Cerebellar nuclear complex (tissue), 1 donor: Measurements from ENCODE around the gene KLF7.

Experiments used
- DNase-seq, 2 experiments: peaks; one replicate each; lab custom pipeline; 2025; lab: John Stamatoyannopoulos, UW

The KLF7 gene

DNA sequence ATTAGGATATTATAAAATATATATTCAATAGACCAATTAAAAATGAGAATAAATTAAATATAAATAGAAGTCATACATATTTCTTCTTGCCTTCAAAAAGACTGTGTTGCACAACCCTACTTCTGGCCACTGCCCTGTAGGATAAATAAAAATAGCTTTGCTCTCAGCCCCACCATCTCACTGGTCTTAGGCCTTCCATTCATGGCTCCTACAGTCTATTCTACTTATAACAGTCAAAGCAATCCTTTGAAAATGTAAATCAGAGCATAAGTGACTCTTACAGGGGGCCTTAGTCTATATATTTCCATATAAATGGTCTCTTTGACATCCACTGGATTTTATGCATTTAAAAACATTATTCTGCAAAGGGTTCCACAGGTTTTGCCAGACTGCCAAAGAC, 72.9 kb downstream of the KLF7 start:
- no peak for DNase-seq

DNA sequence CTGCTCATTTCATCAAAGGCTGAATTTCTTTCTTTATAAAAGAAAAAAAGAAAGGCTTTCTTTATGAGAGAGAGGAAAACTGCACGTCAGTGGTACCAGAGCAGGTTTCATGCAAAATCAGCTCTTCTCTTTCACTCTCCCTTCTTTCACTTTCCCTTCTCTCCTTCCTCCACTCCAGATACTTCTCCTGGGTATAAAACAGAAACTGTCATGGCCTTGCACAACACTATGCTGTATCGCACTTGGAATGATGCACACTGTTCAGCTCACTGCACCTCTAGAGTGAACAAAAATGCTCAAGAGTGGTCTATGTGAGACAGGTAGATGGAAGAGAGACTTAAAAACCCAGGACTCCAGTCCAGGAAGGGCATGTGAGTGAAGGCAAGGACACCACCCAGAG, 73.8 kb downstream of the KLF7 start:
- no peak for DNase-seq

DNA sequence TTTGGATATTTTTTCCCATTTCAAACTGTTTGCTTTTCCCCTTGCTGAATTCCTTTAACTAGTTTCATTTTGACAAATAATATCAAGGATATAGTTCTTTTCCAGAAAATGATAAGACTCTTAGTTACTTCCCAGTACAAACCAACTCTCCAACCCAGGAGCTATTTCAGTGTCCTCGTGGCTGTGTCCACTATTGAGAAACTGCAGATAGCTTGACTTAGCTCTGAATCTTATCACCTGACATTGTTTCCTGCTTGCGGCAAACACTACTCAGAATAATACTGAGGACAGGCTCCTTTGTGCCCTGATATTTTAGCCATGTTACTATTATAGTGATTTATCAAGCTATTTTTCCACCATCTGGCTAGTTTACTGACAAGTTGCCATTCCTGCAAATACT, 74.6 kb downstream of the KLF7 start:
- DNase-seq = no peak

DNA sequence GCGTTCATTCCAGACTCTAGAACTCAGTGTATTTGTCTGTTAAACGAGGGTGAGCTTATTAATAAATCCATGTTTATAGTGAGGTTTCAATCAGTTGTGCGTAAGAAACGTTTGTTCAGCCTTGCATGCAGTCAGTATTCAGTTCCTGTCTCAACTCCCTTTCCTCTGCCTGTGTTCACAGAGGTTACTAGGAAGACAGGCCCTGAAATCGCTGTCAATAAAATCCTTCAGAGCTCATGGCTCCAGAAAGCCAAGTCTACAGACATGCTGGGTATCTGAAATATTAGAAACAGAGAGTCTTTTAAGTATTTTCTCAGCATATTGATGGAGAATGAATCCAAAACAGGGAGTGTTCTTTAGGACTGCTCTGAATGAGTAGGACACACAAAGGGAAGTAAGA, 75.4 kb downstream of the KLF7 start:
- no peak for DNase-seq

DNA sequence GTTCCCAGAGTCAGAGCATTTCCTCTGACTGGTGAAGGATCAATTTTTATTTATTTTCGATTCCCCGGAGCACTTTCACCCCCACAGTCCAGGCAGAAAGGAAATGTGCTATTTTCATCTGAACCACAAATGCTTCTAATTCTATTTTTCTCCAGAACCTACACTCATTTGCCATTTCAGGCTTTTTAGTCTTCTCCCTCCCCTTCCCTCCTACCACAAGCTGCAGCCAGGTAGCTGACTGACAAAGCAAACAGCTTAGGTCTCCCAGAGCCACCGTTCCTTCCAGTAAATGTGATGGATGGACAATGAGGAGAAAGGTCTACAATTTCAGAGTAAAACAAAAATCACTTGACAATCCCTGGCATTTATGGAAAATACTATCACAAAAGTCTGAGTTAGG, 76.9 kb downstream of the KLF7 start:
- DNase-seq = no peak

DNA sequence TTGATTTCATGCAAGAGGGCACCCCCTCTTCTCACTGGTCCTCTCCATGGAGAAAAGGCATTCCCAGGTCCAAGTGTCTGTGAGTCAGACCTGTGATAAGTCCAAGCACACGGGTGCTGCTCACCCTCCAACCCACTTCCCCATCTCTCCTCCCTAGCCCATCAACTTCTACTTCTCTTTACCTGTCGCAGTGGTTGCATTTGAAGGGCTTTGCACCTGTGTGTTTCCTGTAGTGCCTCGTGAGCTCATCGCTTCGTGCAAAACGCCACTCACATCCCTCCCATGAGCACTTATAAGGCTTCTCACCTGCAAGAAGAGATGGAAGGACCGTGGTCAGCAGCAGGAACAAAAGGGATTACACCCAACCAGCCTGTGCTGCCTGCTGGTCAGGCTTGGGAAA, 77.5 kb downstream of the KLF7 start:
- no peak for DNase-seq

DNA sequence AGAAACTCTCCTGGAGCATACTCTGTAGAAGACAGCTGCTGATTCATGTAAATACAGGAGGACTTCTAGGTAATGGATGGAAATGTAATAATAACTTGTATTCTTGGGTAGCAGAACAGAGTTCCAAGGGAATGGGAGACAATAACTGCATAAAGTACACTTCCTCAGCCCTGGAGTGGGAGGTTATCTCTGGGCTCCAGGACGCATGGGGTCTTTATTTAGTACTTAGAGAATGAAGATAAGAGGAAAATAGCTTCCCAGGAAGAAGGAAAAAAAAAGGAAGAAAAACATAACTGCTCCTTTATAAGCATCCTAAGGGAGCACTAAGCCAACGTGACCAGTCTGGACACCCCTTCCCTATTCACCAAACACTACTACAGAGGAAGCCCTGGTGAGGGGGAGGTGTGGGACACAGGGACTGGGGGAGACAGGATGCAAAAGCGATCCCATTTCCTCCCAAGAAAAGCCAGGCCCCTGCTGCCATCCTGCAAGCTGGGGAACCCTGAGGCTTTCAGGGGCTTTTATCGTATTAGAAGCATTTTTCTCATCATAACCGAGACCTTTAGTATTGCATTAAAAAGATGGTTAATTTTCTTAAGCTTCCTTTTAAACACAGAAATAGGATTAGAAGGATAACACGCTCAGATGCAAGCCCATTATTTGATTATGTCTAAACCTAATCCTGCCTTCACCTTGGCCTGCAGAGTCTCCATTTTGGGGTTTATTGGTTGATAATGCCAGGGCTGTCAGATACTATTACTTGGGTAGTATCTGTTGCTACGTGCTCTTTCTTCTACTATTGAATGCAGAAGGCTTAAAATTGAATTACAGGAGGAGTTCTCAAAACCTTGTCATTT, 78.5 kb downstream of the KLF7 start:
- no peak for DNase-seq

DNA sequence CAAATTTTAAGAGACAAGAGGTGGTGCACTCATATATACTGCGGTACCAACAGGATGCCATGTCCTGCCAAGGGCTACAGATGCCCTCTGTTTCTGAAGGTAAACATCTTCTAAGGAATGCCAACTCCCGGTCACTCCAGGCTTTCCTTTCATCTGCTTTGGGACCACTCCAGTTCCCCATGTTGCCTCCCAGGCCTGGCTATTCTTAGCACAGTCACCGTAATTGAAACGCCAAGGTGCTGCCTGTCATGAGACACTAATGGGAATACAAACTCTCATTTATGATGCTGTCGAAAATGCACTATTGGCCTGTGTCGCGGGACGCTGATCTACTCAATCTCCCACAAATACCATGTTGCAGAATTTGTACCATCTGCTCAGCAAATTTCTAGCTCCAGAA, 79.6 kb downstream of the KLF7 start:
- DNase-seq = peak; percentile 52 to 78

DNA sequence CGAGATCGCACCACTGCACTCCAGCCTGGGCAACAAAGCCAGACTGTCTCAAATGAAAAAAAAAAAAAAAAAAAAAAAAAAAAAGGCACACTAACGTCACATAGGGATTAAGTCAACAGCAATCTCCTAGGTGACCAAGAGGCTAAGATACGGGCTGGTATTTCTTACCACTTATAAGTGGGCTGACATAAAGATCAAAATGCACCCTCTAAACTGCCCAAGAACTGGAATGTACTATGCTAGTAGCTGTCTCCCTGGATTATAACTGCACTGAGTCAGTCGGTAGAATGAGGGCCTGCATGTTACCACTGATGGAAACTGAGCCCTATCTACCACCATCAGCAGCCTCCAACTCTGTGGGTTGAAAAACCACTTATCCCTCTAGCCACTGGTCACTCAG, 80.6 kb downstream of the KLF7 start:
- DNase-seq = no peak

DNA sequence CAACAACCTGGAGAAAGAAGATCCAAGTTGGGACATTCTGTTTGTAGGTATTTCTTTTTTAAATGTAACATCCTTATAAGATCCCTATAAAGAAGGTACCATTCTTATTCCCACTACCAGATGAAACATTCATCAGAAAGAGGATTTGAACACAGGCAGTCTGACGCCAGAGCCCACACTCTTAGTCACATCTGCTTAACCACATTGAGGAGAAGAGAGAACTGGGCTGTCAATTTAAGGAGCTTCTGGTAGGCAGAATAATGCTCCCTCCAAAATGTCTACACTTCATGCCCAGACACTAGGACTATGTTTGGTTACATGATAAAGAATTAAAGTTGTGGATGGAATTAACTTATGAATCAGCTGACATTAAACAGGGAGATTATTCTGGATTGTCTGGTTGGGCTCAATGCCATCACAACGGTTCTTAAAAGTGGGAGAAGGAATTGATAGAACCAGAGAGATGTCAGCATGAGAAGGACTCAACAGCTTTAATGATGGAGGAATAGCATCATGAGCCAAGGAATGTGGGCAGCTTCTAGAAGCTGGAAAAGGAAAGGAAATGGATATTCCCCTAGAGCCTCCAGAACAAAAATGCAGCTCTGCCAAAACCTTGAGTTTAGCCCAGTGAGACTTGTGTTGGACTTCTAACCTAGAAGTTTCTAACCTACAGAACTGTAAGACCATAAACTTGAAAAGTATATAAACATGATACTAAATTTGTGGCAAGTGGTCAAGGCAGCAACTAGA, 82.2 kb downstream of the KLF7 start:
- DNase-seq = no peak

DNA sequence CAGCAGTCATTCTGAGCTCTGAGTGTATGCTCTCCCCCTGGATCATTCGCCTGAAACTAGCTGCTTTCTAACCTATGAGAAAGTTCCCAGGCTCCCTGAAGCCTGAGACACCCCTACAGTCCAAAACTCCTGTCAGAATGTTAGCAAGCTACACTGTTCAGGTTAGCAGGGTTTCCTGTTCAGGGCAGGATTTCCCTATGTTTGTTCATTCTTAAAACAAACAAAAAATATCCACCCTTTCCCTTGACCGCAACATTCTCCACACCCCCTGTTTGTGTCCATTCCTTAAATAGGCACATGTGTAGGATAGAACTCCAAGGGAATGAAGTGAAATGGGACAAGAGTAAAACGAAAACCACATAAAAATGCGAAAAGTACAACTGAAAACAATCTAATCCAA, 83.1 kb downstream of the KLF7 start:
- DNase-seq = no peak

DNA sequence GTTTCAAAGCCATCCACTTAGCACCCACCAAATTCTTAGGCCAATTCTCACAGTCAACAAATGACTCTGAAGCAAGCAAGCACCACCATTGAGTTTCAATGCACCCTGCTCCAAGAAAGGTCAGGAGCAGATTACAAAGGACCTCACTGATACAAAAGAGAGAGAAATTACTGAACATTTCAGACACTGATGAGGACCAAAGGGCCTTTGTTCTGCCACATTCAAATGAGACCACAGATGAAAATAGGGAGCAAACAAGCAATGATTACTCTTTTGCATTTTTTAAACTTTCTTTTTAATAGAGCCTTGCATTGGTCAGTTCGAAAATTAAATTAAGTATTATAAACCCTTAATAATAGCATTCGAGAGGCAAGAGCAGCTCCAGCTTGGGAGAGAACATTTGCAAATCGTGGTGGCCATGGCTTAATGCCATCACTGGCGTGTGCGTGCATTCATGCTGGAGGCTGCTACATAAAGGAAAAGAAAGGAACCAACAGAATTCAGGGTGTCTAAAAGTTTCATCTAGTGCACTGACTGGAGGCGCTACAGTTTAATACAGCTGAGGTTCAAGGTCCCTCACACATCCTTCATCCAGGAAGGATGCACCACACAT, 87.5 kb downstream of the KLF7 start:
- DNase-seq = no peak

DNA sequence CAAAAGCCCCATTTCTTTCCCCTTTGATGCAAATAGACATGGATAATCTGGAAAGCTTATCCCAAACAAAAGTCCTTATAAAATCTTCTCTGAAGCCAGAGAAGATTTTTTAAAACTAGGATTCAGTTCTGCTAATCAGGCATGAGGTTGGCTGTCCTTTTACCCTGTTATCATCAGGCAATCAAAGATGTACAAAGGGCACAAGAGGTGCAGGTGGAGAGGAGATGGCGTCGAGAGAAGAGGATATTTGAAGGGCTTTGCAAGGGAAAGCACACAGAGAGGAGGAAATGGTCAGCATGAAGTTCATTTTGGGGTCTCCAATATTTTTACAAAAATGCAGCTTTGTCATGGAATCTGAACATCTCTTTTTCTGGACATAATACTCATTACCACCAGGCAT, 88.5 kb downstream of the KLF7 start:
- DNase-seq = no peak

DNA sequence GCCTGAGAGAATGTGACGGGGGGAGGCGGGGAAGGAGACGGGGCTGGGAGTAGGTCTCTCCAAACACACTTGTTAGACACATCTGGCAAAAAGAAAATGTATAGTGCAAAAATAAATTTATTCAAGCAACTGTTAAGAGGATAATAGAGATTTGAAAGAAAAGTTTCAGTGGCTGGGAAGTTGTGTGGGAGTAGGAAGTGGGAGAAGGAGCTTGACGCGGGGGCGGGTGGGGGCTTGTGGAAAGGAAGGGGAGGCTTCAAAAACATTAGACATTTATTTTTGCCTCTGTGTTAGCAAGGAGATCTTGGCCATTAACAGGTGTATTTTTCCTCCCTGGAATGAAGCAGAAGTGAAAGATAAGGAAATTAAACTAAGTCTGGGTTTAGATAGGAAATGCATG, 90.3 kb downstream of the KLF7 start:
- no peak for DNase-seq

DNA sequence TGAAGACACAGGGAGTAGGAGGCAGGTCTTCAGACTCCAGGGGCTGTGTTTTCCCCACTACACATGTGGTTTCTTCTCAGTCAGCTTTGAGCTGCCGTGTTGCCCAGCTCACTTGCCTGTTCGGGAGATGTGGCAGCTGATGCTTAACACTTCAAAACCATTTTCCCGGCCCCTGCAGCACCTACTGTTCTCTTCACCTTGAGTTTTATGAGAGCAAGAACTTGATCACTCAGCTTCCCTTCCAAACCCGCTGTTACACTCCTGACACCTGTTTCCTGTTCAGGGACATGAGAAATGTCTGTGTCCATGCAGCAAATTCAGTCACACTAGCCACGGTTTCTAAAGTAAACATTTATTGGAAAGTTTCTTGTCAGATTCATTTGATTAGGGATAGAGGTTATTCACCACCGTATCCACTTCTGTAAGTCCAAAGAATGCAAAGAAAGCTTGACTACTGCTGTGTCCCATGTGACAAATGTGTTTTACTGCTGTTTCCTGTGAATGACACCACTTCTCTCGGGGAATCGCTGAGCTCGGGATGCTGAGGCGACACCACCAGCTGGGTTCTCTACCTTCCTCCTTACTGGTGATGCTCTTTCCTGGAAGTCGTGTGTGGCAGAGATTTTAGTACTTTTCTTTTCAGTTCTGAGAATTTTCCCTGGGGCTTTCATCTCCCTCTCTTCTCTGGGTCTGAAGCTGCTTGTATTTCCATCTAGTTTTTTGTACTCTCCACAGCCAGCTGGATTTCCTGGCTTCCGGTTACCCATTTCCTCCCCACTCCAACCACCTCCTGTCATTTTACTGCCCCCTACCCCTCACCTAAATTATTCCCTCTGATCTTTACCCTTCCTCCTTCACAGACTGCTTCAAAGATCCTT, 91.7 kb downstream of the KLF7 start:
- DNase-seq = no peak

DNA sequence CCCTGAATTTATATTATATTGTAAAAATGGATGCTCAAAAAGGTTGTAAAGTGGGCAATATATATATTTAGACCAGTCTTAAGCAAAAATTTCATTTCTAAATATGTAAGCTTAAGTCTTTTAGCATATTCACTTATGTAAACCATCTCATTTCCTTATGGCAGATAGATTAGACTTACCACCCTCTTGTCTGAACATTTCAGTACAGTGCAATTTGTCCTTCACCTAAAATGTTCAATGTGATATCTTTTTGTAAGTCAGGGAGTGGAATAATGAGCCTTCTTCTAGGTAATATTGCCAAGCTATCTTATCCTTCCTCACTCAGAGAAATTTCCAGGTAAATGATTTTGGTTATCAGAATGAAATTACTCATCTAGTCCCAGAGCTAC, 92.3 kb downstream of the KLF7 start:
- no peak for DNase-seq

DNA sequence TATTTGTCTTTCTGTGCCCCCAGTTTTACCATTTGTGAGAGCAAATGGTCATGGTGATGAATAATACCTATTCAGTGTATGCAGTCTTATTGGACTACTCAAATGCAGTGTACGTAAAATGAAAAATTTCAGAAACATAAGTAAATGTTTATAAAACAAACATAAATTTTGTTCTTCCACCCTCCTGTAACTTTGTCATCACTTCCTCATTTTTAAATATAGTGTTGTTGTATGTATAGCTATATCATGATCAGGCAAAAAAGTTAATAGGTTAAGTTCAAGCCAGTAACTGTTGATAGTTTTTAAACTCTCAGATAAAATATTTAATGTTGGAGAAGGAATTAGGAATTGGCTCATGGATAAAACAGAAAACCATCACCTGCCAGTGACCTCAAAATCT, 93.2 kb downstream of the KLF7 start:
- DNase-seq = no peak

DNA sequence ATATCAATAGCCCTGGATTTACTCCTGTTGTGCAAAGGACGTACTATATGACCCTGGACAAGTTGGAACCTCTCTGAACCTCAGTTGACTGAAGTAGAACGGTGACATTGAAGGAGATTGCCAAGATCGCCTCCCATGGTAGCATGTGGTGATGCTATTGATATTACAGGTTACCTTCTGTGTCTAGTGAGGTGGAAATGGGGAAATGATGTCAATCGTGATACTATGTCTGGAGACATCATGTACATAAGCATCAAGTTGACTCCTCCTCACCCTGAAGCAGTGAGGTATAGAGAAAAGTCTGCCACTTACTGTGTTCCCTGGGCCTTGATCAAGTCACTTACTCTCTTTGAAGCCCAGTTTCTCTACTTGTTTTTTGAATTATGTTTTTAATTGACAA, 93.9 kb downstream of the KLF7 start:
- no peak for DNase-seq

DNA sequence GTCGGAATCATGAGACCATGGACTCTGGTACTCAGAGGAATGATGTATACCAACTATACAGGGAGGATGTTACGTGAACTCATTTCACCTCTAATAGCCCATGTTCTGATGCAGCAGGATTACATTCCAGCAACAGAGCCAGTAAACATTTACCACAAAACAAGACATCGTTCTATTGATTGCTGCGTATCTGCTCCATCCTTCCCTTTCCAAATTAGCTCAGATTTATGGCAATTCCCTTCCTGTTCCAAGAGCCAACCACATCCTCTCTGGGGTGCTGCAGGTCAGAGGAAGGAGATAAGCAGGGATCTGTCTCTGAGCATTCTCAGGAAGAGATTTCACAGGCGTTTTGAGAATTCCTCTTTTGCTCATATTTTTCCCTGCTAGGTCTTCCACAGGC, 98.3 kb downstream of the KLF7 start:
- no peak for DNase-seq

DNA sequence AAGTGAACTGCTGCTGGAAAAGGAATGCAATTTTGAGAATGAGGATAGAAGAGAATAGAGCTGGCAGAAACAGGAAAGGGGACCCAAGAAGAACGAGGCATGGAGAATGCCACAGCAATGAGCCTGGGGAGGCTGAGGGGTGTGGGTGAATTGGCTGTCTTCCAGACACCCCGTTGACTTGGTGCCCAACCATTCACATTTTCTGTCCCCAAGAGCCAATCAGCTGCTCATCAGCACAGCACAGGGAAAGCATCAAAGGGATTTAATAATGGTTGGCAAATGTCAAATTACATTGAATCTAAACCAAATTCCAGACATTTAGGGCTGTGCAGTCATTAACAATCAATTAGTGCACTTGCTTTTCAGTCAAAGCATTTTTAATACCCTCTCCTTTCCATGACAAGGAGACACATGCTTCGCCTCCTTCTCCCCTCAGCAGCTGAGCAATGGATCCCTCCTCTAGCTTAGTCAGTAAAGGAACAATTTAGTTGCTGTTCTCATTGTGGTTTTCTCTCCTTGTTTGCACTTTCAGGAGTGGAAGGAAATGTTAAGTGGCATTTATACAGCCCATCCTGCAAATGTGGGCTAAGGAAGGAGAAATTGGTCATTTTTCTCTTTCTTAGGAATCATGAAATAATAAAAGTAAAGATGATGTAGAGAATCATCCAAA, 98.8 kb downstream of the KLF7 start:
- no peak for DNase-seq

DNA sequence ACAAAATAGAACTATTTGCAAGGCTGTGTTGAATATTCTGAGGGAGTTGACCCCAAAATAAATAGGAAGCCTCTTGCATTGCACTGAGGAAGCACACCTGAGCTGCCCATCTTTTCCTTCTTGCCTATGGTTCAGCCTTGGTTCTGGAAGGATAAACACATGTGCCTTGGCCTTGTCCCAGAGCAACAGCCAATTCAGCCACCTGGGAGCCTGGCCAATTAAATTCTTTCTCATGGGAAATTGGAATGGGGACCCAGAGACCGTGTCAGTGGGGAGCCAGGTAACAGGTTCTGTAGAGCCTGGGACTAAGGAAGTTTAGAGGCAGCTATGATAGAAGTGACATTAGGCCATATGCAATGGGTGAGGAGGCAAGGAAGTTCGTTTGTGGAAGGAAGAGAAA, 99.6 kb downstream of the KLF7 start:
- no peak for DNase-seq
